HuH-7.5 (cell line): ENCODE measurements around the gene ARID5A.
A peak's percentile ranks its signal among the peaks of the same experiment; 100 is the strongest.

Source experiments
- DNase-seq: peaks from one replicate; pipeline ENCODE4 v3.0.0; 2011; ENCODE audit warnings: low spot score

Gene ARID5A

DNA sequence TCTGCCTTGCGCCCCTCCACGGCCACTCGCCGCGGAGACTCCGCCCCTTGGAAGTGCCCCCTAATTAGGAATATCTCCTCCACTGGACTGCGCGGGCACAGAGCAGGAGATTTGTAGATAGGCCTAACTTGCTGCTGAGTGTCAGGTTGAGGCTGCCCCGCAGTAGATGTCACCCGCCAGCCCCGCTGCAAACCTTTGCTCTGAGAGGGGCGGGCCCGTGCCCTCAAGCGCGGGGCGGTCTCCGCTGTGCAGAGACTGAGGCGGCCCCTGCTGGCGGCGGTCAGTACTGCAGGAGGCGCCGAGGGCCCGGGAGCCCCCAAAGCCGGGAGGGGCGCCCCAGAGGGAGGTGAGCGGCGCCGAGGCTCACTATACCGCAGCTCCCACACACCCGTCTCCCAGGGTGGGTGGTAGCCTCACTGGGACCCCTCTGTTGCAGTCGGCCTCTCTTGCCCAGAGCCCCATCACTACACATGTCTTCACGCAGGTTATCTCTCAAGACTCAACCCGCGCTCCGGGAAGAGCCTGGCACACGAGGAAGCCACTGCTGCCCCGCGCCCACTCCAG lies 28.5 kb upstream of the ARID5A start:
- peak; percentile 83 for DNase-seq

DNA sequence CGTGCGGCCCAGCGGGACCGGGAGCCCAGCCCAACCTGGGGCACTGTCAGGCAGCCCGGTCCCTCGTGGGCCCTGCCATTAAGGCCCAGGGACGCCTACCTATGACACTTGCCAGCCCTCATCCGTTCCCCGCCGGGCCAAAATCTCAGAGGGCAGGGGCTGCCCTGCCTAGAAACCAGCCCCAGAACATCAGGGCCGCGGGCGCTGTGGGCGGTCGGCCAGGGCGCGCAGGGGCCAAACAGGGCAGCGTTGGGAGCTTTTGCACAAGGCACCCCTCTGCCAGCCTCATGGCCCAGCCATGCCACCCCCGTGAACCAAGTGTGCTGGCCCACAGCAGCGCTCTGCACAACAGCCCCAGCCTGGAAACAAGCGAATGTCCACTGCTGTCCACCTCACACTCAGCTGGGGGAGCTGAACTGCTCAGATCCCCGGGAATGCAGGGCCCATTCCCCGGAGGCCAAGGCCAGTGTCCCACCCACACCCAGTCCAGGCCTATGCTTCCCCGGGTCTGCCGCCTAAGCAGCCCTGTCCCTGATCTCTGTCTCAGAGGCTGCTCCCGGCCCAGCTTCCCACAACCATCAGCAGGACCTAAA lies 27.9 kb upstream of the ARID5A start:
- DNase-seq: no peak

DNA sequence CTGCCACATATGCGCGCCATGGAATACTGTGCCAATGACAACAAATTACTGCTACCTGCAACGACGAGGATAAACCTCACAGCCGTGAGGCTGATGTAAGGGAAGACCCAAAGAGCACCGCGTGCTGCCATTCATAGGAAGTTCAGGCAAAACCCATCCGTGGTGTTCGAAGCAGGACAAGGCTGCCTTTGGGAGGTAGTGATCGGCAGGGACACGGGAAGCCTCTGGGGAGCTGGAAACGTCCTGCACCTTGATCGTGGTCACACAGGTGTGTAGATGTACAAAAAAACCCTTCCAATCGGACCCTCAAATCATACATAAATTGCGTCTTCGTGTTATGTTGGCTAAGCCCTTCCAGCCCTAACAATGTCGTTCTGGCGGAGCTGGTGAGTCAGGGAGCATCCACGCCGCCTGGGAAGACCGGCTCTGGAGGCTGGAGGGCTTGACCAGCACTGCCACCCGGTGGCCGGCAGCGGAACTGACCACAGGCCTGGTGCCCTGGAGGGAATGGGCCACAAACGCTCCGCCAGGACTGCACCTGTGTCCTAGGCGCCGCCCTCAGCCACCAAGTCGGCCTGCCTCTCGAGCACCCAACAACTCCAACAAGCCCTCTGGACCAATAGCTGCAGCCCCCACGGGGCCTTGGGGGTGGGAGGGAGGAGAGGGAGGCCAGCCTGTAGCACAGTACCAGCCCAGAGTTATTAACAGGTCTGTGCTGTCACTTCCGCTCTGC lies 27.3 kb upstream of the ARID5A start:
- DNase-seq: peak; percentile 88

DNA sequence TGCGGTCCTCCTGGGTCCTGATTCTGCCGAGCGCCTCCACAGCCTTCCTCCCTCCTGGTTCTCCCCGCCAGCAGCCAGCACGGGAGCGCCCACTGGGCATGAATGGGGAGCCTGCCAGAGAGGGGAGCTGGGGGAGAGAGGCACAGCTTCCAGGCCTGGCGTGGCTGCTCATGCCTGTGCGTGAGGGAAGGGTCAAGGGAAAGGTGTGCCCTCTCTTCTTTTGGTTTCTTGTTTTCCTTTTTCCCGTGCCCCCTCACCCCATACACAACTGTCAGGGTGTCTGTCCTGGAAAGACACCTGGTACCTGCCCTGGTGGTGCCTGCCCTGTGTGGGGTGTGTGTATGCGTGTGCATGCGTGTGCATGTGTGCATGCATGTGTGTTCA lies 26.7 kb upstream of the ARID5A start:
- no peak for DNase-seq

DNA sequence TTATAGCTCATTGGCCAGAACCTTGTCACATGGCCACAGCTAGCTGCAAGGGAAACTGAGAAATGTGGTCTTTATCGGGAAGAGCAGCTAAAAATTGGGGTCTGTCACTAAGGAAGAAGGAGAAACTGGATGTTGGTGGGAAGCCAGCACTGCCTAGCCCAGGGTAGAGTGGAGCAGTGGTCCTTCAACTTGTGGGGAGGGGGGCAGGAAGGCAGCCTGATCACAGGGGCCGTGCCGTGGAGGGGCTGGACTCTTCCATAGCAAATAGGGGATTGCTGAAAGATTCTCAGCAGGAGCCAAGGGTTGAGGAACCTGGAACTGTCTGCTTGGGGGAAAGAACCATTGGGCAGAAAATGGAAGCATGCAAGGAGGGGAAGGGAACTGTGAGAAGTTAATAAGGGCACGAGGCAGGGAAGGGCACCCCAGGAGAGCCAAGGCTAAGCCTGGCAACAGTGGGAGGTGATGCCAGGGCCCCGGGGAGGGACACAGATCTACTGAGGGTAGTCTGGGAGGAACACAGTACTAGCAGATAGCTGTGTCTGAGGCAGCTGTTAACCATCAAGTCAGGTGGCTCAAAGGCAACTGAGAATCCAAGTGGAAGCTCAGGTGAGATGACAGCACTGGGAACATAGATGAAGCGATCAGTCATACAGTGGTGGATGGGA lies 25.5 kb upstream of the ARID5A start:
- DNase-seq: no peak

DNA sequence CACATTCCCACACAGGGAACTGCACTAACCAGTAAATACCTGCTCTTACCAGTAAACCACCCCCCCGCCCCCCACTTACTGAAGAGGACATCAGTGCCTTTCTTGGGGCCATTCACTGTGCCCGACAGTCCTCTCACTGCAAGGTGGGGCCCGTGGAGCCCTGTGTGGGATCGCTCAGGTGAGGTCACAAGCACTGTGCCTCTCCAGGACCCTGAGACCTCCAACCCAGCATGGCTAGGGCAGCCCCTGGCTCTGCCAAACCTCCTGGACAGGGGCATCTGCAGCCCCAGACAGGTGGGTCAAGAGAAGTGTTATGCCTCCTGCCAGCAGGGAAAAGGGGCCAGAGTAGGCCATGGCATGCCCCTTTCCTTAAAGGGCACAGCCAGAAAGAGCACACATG lies 24.7 kb upstream of the ARID5A start:
- DNase-seq: no peak

DNA sequence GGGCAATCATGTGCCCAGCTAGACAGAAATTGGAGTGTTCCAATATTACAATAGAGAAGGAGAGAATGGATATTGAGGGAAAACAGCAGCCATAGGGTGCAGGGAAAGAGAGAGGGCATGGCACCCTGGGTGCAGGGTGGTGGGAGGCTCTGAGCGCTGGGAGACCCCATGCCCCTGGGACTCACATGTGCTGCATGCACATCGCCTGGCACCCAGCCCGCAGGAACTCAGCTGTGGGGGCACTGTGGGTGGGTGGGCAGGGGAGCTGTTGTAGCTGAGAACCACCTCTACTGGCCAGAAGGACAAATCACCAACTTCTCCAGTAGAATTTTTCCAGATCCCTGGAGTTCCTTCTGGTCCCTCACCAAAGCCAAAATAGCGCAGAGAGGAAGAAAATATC lies 24.2 kb upstream of the ARID5A start:
- no peak for DNase-seq

DNA sequence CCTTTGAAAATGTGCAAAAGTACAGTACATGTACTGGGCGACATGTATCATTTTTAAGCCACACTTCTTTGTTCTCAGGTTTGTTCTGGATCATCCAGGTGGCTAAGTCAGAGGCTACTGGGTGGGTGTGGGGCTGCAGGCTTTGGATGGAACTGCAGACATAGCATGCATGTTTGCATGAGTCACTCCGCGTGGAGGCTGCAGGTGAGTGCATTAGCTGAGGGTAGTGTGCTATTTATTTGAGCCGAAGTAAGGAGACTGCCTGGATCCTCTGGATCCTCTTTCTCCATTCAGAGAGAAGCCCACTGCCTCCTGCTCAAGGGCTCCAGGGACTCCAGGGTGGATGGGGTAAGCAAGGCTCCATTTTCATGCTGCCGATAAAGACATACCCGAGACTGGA lies 22.0 kb upstream of the ARID5A start:
- DNase-seq: no peak

DNA sequence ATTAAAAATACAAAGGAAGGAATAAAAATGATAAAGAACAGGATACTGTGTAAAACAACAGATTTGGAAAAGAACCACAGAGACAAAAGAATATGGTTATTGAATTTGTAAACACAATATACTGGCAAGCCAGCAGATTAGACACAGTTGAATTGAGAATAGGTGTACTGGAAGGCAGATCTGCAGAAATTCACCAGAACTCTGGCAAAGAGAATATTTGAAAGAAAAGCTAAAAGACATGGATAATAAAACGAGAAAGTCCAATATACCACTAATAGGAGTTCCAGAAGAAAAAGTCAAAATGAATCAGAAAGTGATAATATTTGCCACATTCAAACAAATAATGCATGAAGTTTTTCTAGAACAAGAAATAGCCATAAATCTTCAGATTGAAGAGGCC lies 19.5 kb upstream of the ARID5A start:
- DNase-seq: no peak

DNA sequence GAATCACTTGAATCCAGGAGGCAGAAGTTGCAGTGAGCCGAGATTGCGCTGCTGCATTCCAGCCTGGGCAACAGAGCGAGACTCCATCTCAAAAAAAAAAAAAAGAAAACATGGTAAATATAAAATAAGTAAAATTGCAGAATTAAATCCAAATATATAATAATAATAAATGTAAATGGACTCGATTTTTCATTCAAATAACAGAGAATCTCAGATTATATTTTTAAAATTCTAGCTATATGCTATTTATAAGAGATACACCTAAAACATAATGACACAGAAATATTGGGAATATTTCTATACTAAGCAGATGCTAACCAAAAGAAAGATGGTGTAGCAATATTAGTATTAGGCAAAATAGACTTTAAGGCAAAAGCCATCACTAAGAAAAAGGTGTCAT lies 16.3 kb upstream of the ARID5A start:
- no peak for DNase-seq

DNA sequence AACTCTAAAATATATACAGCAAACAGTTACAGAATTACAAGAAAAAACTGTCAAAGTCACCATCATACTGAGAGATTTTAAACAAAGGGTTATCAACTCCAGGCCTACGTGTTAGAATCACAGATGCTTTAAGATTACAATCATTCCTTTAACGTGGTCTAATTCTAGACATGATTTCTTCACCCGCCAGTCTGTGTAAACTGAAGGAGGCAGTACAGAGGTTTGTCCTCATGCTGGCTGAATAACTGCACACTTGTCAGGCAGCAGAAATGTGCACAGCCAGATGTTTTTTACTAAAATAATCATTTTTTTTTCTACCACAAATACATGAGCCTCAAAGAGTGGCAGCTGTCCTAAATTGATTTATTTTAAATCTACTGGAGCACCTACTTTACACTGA lies 15.9 kb upstream of the ARID5A start:
- DNase-seq: no peak

DNA sequence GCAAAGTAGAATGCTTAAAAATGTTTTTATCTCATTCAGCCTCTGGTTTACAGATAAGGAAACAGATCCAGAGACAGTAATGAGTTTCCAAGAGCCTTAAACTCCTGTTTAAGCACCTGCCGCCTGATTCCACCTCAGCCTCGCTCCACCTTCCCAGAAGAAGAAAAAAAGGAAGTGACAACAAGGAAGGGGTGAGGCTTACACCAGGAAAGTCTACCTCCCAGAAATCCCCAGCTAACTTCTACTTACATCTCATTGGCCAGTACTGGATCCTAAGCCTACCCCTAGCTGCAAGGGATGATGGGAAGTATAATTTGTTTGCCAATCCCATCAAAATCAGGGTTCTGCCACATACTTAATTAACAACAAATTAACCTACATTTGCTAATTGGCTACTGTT lies 15.3 kb upstream of the ARID5A start:
- no peak for DNase-seq

DNA sequence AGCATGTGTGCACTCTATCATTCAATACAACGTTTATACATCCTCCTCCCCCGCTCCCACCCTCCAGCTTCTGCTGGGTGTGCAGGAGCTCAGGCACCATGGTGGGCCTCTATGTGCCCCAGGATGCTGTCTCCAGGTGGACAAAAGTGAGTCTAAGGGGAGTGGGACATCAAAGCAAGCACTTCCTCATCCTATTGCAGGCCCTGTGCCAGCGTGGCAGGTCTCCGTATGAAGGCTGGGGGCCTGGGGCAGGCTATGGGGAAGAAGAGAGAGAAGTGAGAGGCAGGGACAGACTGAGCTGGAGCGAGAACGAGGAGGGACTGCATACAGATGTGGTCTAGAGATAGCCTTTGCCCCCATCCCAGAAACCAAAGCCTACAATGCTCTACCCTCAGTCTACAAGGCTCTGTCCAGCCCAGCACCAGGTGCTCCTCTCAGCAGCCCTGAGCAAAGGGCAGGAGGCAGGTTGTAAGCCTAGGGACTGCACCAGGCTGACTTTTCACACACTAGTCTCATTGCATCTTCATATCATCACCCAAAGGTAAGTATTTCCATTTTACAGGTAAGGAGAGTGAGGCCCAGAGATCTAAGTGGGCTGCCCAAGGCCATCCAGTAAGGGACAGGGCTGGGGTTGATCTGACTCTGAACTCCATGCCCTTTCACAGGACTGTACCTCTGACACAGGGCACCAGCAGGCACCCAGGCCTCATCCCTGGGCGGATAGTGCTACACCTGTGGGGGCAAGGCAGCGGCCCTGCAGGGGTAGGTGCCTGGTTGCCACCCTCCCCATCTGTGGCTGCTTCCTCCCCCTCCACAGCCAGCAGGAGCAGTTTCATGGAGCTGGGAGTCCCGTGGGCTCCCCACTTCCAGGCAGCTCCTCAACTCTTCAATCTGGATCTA lies 14.0 kb upstream of the ARID5A start:
- no peak for DNase-seq

DNA sequence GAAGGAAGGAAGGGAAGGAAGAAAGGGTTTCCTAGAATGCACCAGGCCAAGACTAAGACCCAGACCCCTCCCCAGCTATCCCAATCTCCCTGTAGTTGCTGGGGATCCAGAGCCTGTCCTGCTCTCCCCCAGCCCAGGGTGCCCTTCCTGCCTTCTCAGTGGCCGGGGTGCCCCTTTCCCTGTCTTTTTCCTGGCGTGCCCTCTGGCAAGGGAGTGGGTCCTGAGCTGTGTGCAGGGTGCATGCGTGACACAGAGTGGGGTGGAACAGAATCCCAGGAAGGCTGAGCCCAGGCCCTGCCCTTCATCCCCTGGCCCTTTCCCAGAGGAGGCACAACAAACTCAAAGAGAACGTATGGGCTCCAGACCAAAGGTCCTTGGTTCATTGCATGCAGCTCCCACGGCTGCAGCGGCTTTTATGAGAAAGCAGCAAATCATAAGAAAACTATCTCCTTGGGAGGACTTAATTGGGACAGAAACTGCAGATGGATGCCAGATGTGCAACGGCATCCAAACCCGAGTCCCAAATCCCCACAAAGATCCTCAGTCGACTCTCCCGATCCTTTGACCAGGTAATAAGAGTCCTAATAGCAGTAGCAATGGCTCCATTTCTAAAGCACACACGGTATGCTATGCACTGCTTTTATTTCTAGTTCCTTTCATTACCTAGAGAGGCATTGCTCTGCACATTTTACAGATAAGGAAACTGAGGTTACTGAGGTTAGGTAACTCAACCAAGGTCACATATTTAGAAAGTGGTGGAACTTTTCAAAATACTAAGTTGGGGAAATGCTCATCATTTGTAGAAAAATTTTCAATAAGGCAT lies 12.7 kb upstream of the ARID5A start:
- no peak for DNase-seq

DNA sequence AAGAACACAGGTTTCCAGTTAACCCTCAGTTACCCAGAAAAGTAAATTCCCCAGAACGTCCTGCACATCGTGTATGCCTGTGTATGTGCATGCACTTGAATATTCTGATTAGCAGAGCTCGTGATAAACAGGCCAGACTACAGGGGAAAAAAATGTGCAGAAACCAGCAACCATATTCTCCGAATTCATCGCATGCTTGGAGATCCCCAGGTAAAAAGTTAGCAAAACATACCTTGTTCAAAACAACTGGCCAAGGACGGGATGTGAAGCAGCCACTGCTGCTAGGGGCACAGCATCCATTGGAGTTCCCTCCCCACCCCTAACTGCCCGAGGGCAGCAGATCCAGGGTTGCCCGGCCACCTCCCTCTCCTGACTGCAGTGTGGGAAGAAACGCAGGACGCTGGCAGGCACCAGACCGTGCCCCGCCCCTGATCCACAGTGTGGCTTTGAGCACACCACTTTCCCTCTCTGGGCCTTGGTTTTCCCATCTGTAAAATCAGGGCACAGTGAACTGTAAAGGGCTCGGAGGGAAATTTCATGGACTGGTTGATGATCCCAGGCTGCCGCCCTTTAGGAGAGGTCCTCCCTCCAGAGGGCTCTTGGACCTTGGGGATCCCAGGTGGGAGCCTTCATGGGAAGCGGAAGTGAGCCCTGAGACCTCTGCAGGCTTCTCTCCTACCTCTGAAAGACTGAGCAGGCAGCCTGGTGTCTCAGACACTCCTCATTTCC lies 11.9 kb upstream of the ARID5A start:
- no peak for DNase-seq

DNA sequence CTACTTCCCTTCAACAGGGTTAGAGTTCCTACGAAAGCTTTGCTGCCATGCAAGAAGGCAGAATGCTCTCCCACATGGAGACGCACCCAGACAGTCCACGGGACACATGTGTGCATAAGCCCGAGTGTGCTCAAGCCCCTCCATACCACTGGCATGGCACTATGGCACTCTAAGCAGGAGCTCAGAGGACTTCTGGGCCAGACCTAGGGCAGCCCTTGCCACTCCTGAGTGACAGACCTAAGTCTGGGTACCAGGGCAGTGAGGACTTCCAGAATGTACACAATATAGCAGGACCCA lies 11.4 kb upstream of the ARID5A start:
- DNase-seq: no peak

DNA sequence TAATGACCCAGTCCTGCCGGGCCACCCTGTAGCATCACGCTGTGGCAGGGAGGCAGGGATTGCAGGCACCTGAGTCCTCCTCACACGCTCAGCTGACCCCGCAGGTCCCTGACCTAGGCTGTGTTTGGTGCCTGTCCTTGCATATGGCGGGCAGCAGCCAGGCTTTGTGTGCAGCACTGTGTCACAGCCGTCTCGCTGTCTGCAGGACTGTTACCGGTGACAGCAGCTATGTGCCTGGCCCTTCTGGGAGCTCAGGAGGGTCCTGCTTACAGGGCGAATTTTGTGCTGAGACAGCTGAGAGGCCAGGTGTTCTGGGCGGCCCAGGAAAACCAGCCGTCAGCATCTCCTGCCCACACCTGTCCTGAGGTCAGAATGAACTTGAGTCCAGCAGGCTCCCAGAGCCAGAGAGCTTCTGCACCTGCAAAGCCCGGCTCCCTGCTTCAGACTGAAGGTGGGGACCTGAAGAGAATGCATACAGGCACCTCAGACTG lies 10.4 kb upstream of the ARID5A start:
- DNase-seq: no peak

DNA sequence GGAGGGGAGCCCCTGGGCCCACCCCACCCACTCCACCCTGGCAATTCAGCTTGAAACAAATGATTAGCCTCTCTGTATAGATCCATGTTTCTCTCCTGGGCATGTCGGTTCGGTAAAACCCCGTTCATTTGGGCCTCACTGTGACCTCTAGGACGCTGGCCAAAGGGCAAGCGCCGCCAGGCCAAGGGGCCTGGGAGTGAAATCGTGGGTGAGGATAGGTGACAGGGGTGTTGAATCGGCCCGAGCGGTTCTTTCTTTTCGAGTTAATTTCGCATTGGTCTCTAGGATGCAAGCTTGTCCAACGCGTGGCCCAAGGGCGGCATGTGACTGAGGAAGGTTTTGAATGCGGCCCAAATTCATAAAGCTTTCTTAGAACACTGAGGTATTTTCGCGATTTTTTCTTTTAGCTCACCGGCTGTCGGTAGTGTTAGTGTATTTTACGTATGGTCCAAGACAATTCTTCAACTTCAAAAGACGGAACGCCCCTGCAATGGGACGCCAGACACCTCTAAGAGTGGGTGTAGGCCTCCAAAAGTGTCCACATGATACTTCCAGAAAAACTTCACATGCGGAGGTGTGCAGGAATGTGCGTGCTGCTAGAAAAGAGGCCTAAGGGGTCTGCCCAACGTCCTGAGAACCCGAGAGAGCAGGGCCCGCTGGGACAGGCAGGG lies 9.8 kb upstream of the ARID5A start:
- no peak for DNase-seq

DNA sequence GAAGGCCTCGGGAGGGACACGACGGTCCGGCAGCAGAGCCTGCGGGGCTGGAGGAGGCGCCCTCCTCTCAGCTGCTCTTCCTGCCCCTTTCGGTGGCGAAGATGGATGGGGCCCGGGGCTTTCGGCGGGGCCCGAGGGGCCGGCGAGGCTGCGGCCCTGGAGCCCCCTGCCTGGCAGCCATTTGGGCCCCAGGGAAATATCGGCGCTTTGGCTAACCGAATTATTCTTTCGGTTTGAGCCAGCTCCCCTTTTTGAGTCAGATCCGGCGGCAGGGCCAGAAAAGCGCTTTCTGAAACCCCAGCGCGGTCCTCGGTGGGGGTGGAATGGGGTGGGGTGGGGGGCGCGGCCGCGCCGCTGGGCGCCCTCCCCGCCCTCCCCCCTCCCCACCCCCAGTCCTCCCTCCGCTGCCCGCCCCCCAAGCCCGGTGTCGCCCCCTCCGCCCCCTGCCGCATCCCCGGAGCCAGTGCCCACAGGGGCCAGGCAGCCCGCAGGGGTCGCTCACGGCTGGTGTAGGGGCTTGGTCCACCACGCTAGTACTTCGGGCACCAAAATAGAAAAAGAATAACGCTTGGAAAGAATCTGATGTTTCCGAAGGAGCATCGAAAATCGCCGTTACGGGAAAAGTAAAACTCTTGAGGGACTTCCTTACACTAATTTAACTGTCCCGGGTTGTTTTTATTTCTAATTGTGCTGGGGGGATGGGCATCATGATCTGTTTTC lies 9.1 kb upstream of the ARID5A start:
- DNase-seq: no peak
